Pancreas (tissue), 10 donors: ENCODE measurements around the gene OSMR. TPM values are rescaled to one million over a fixed set of nuclear protein-coding genes. Genes with fewer than 3 reads are reported as not detected.

ENCODE experiments used
- ATAC-seq, 4 donors: fragments of 200-7000 bp; cut with Tn5 transposase; one replicate each; pipeline versions ENCODE4 v1.8.0 to v1.9.1; 2020; ENCODE audit warnings: mild to moderate bottlenecking in 4 of 4, moderate library complexity in 4 of 4
- DNase-seq, 6 donors: peaks; one replicate each; pipeline ENCODE4 v3.0.0-alpha.2; 2020
- FAIRE-seq: peaks from 2 replicates; lab custom pipeline; 2012; peaks lifted over from hg19 to GRCh38; lab: Jason Lieb, UNC
- H3K27ac ChIP-seq, 4 donors: fragments of 200-600 bp; sonication (generic); 1 replicate in 3 of 4; 2 replicates in 1 of 4; pipeline versions ENCODE4 v1.5.0 to v1.8.0; 2020
- H3K27me3 ChIP-seq, 4 donors: fragments of 200-600 bp; one replicate each; pipeline ENCODE4 v1.8.0; 2021
- H3K36me3 ChIP-seq, 3 donors: fragments of 200-600 bp; sonication (generic) in 1 of 3; one replicate each; pipeline versions ENCODE4 v1.5.0 to v1.8.0; 2020 to 2021
- H3K4me1 ChIP-seq, 3 donors: fragments of 200-600 bp; one replicate each; pipeline ENCODE4 v1.8.0; 2021
- H3K4me3 ChIP-seq, 4 donors: fragments of 200-600 bp; sonication (generic) in 2 of 4; one replicate each; pipeline versions ENCODE4 v1.5.0 to v1.8.0; 2020 to 2021
- H3K9me3 ChIP-seq, 4 donors: fragments of 200-600 bp; one replicate each; pipeline ENCODE4 v1.8.0; 2021
- CTCF ChIP-seq, 4 donors: fragments of 200-600 bp; sonication (generic) in 3 of 4; IDR thresholded peaks; one replicate each; pipeline versions ENCODE4 v1.5.0 to v1.8.0; 2021; ENCODE audit warnings: antibody characterized with exemption in 4 of 4
- WGBS, 2 donors: extraction: QIAGEN DNeasy Blood & Tissue Kit; methylation state at CpG; one replicate each; pipeline ENCODE4 v1.1.7; 2013; 5-methylcytosine and 5-hydroxymethylcytosine counted together
- intact Hi-C, 3 donors: fragments of 100-400 bp; cut with DNase I; formaldehyde crosslinking; loops; one replicate each; pipeline versions ENCODE4 v1.11.1 to v1.14.2; 2022
- polyA plus RNA-seq, 2 donors: library from polyadenylated mRNA; stranded (reverse); fragments of 200-250 nt; gene quantifications; one replicate each; pipeline ENCODE4 v1.2.3, GENCODE V29; 2013
- total RNA-seq, 6 donors: library from RNA; stranded (reverse); fragmentation: NEBNext Ultra II Directional in 4 of 6; extraction: Animal tissue kit (Norgen Biotek cat#: 25700) in 4 of 6; gene quantifications; one replicate each; pipeline versions ENCODE4 v1.2.1 to v1.2.4, GENCODE V29; 2021 to 2023
- donor health status: healthy with polysubstance abuse.
- donor health status: DM: no; HTN: no; CAD: no; lungs with moderate emphysema.
- donor health status: DM: no; HTN: no; CAD: no.
- donor health status: control.
- donor health status: control.
- donor health status: Bipolar disorder and iron deficiency.
- donor health status: DM: yes; HTN: yes; CAD: no.
- donor health status: DM: no; HTN: no; CAD: no.
- donor health status: DM: no; HTN: no; CAD: no.
- donor health status: DM: yes; HTN: yes; CAD: no.

Gene OSMR
- total and polyA plus RNA-seq, 8 donors, result 5.5 to 29.0 (median 9.1) TPM

GRCh38 chr5:38923661-38924451 is 78.0 kb downstream of the OSMR start:
- peak in 2 of 4 donors; percentile 25 to 34 for ATAC-seq
- H3K9me3 ChIP-seq, result no peaks in the 10 kb centered on the region
- H3K4me3 ChIP-seq, result no peak overlapping the region
- 49 to 51% methylated on average over 3 of the region's 3 CpGs for WGBS, 2 donors
- peaks cover 0 to 3% (median 0%) of the 10 kb centered on the region in 3 donors for H3K36me3 ChIP-seq
- no peak for DNase-seq
- no peak for TF ChIP-seq CTCF (IDR thresholded peaks at IDR 0.05)
- no peak overlapping the region for H3K27ac ChIP-seq
- intact Hi-C loops, result loop anchor here in 1 of 3 donors (10.0 kb wide), 1 partner anchor 89 kb away; no protein-coding TSS in a partner anchor
- H3K27me3 ChIP-seq, result no peaks in the 10 kb centered on the region
- no peak for FAIRE-seq
- H3K4me1 ChIP-seq, result peaks cover 5 to 8% (median 6%) of the 10 kb centered on the region in 3 donors

- no peaks in the 10 kb centered on the region for H3K27me3 ChIP-seq
- ATAC-seq (peak in 1 of 4 donors; percentile 19), FAIRE-seq (no peak), DNase-seq (no peak)
- no peaks in the 10 kb centered on the region for H3K9me3 ChIP-seq
- H3K27ac ChIP-seq, result no peak overlapping the region
- WGBS, 2 donors, result 78 to 88% methylated on average over 6 of the region's 6 CpGs
- peaks cover 0 to 6% (median 0%) of the 10 kb centered on the region in 3 donors for H3K4me1 ChIP-seq
- no peak overlapping the region for H3K4me3 ChIP-seq
- TF ChIP-seq CTCF (IDR thresholded peaks at IDR 0.05), result no peak
- H3K36me3 ChIP-seq, result no peaks in the 10 kb centered on the region
- intact Hi-C loops, result loop anchor here in 1 of 3 donors (10.0 kb wide), 1 partner anchor 91 kb away; no protein-coding TSS in a partner anchor
Observed at GRCh38 chr5:38925154-38925925, 79.5 kb downstream of the OSMR start.

- intact Hi-C loops, result loop anchor here in 1 of 3 donors (10.0 kb wide), 1 partner anchor 91 kb away; no protein-coding TSS in a partner anchor
- no peak overlapping the region for H3K27ac ChIP-seq
Observed at GRCh38 chr5:38926121-38926520, 80.3 kb downstream of the OSMR start.

GRCh38 chr5:38927470-38927869 is 81.7 kb downstream of the OSMR start:
- no peak for DNase-seq
- intact Hi-C loops, result loop anchor here in 1 of 3 donors (10.0 kb wide), 1 partner anchor 93 kb away; no protein-coding TSS in a partner anchor
- Histone ChIP-seq H3K27me3 (no peaks in the 10 kb centered on the region), H3K9me3 (no peaks in the 10 kb centered on the region), H3K4me3 (no peak overlapping the region), H3K27ac (no peak overlapping the region), H3K4me1 (peaks cover 0 to 6% (median 0%) of the 10 kb centered on the region in 3 donors), H3K36me3 (no peaks in the 10 kb centered on the region)
- ATAC-seq, result no peak
- no peak for TF ChIP-seq CTCF (IDR thresholded peaks at IDR 0.05)
- WGBS, 2 donors, result 73 to 80% methylated on average over 2 of the region's 2 CpGs
- no peak for FAIRE-seq

More at GRCh38 chr5:38926121-38926520, 80.3 kb downstream of the OSMR start:
- no peaks in the 10 kb centered on the region for H3K36me3 ChIP-seq
- no peak overlapping the region for H3K4me3 ChIP-seq
- FAIRE-seq (no peak), DNase-seq (no peak), ATAC-seq (no peak)
- no peak for TF ChIP-seq CTCF (IDR thresholded peaks at IDR 0.05)
- WGBS, 2 donors, result 82 to 91% methylated on average over 3 of the region's 3 CpGs
- peaks cover 0 to 6% (median 0%) of the 10 kb centered on the region in 3 donors for H3K4me1 ChIP-seq
- H3K9me3 ChIP-seq, result no peaks in the 10 kb centered on the region
- no peaks in the 10 kb centered on the region for H3K27me3 ChIP-seq
